Measurements from ENCODE around the gene TTC9C.

DNA sequence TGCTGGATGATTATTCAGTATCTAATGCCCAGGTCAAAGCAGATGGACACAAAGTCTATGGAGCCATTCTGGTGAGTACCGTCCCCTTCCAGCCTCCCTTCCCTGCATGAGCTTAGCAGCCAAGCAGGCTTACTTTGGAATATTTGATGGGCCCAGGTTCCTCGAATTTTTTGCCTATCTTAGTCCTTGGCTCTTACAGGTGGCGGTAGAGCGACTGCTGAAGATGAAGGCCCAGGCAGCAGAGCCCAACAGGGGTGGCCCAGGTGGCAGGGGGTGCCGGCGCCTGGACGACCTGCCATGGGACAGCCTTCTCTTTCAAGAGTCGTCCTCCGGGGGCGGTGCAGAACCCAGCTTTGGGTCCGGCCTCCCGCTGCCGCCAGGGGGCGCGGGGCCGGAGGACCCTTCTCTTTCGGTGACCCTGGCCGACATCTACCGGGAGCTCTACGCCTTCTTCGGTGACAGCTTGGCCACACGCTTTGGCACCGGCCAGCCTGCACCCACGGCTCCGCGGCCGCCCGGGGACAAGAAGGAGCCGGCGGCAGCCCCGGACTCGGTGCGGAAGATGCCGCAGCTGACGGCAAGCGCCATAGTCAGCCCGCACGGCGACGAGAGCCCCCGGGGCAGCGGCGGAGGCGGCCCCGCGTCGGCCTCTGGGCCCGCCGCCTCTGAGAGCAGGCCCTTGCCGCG is 58.2 kb downstream of the TTC9C start:
- no peak for TF ChIP-seq EZH2 (IDR thresholded peaks at IDR 0.05; ENCODE audit: low read length)
- TF ChIP-seq, protein P1, sequence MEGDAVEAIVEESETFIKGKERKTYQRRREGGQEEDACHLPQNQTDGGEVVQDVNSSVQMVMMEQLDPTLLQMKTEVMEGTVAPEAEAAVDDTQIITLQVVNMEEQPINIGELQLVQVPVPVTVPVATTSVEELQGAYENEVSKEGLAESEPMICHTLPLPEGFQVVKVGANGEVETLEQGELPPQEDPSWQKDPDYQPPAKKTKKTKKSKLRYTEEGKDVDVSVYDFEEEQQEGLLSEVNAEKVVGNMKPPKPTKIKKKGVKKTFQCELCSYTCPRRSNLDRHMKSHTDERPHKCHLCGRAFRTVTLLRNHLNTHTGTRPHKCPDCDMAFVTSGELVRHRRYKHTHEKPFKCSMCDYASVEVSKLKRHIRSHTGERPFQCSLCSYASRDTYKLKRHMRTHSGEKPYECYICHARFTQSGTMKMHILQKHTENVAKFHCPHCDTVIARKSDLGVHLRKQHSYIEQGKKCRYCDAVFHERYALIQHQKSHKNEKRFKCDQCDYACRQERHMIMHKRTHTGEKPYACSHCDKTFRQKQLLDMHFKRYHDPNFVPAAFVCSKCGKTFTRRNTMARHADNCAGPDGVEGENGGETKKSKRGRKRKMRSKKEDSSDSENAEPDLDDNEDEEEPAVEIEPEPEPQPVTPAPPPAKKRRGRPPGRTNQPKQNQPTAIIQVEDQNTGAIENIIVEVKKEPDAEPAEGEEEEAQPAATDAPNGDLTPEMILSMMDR (optimal IDR thresholded peaks at IDR 0.05 in 1 of 3, IDR thresholded peaks at IDR 0.05 in 1 of 3, conservative IDR thresholded peaks at IDR 0.05 in 1 of 3; ENCODE audit: extremely low read depth in 1 of 3, insufficient read depth in 2 of 3, low read length in 3 of 3): peak; percentile 91 to 100 (median 92)

All from keratinocyte (primary cell).